ENCODE data around the gene THBS3.

GRCh38 chr1:155175927-155176371, 31.7 kb downstream of the THBS3 start:
- no peak for TF ChIP-seq SMAD2 (IDR thresholded peaks at IDR 0.05; ENCODE audit: low read depth, low read length)
- no peak for TF ChIP-seq ZBTB43 (CRISPR knock-in tag; IDR thresholded peaks at IDR 0.05)
- TF ChIP-seq NR2F6 (CRISPR knock-in tag; IDR thresholded peaks at IDR 0.05): no peak
- TF ChIP-seq CBX2 (IDR thresholded peaks at IDR 0.05; ENCODE audit: insufficient read depth, low read length, poor library complexity, severe bottlenecking): no peak
- no peak for TF ChIP-seq ZNF766 (CRISPR knock-in tag; conservative IDR thresholded peaks at IDR 0.05)
- no peak for TF ChIP-seq FOXJ3 (CRISPR knock-in tag; IDR thresholded peaks at IDR 0.05)
- no peak for TF ChIP-seq ARNT (IDR thresholded peaks at IDR 0.05)
- TF ChIP-seq PCBP2 (IDR thresholded peaks at IDR 0.05; ENCODE audit: low read depth, low read length, poor library complexity, severe bottlenecking): no peak
- TF ChIP-seq SIN3A (IDR thresholded peaks at IDR 0.05; ENCODE audit: borderline replicate concordance in 2 of 2, control insufficient read depth in 1 of 2, low read depth in 2 of 2, low read length in 2 of 2): no peak
- no peak for TF ChIP-seq POLR2A (conservative IDR thresholded peaks at IDR 0.05)
- TF ChIP-seq GABPA (tag; conservative IDR thresholded peaks at IDR 0.05; ENCODE audit: low read depth): no peak
